WTC11 (cell line): ENCODE measurements around the gene OGDH. TPM values are rescaled to one million over a fixed set of nuclear protein-coding genes. Genes with fewer than 3 reads are reported as not detected.

Experiments used
- ATAC-seq: fragments of 200-7000 bp; cut with Tn5 transposase; 2 replicates; pipeline ENCODE4 v1.10.0; 2021; ENCODE audit warnings: mild to moderate bottlenecking, moderate library complexity
- CTCF ChIA-PET: fragments of 300-600 bp; sonication (Branson Sonifier 250); formaldehyde crosslinking; loops from one replicate; lab custom pipeline; 2021; ENCODE audit warnings: antibody characterized with exemption; lab: Charles Lee
- POLR2A ChIA-PET: fragments of 350-600 bp; sonication (Branson Sonifier 250); formaldehyde crosslinking; loops from one replicate; lab custom pipeline; 2021; ENCODE audit warnings: antibody characterized with exemption; lab: Charles Lee
- DNase-seq: peaks from one replicate; pipeline ENCODE4 v3.0.0; 2021; ENCODE audit warnings: low spot score
- H3K27ac Mint-ChIP-seq: 2 replicates; pipeline ENCODE4 v1.8.0; 2021; ENCODE audit warnings: mixed read lengths
- H3K27me3 Mint-ChIP-seq: 2 replicates; pipeline ENCODE4 v1.8.0; 2021; ENCODE audit warnings: low read depth, mild to moderate bottlenecking, moderate library complexity, mixed read lengths
- H3K36me3 Mint-ChIP-seq: 2 replicates; pipeline ENCODE4 v1.8.0; 2021; ENCODE audit warnings: mixed read lengths
- H3K4me1 Mint-ChIP-seq: 2 replicates; pipeline ENCODE4 v1.8.0; 2022; ENCODE audit warnings: mixed read lengths
- H3K4me3 Mint-ChIP-seq: 2 replicates; pipeline ENCODE4 v1.8.0; 2021; ENCODE audit warnings: mild to moderate bottlenecking, moderate library complexity, mixed read lengths
- H3K9me3 Mint-ChIP-seq: 2 replicates; pipeline ENCODE4 v1.8.0; 2021; ENCODE audit warnings: mixed read lengths
- ARID4B ChIP-seq: sonication (generic); formaldehyde crosslinking; IDR thresholded peaks from 2 replicates; pipeline ENCODE4 v1.8.0; 2023; ENCODE audit warnings: missing genetic modification reagents, mild to moderate bottlenecking, borderline replicate concordance
- CBFB ChIP-seq: sonication (generic); formaldehyde crosslinking; IDR thresholded peaks from 2 replicates; pipeline ENCODE4 v1.8.1; 2022; ENCODE audit warnings: mild to moderate bottlenecking, low read depth, missing genetic modification reagents
- CDX4 ChIP-seq: fragments of 250-450 bp; sonication (Bioruptor Pico); IDR thresholded peaks from 2 replicates; pipeline ENCODE4 v1.9.0; 2021; ENCODE audit warnings: moderate library complexity, mild to moderate bottlenecking, inconsistent platforms, borderline replicate concordance
- E2F1 ChIP-seq: sonication (generic); formaldehyde crosslinking; IDR thresholded peaks from 2 replicates; pipeline ENCODE4 v1.8.0; 2022; ENCODE audit warnings: mild to moderate bottlenecking, missing genetic modification reagents
- ESRRA ChIP-seq: sonication (generic); formaldehyde crosslinking; IDR thresholded peaks from 2 replicates; pipeline ENCODE4 v1.8.1; 2022; ENCODE audit warnings: mild to moderate bottlenecking, missing genetic modification reagents, borderline replicate concordance
- ETV6 ChIP-seq: sonication (generic); formaldehyde crosslinking; IDR thresholded peaks from 2 replicates; pipeline ENCODE4 v1.8.1; 2022; ENCODE audit warnings: mild to moderate bottlenecking, missing genetic modification reagents
- FOXJ3 ChIP-seq: sonication (generic); formaldehyde crosslinking; IDR thresholded peaks from 2 replicates; pipeline ENCODE4 v1.9.0; 2021; ENCODE audit warnings: missing genetic modification reagents, mild to moderate bottlenecking, borderline replicate concordance
- FOXK1 ChIP-seq: sonication (generic); formaldehyde crosslinking; IDR thresholded peaks from 2 replicates; pipeline ENCODE4 v1.8.0; 2022; ENCODE audit warnings: mild to moderate bottlenecking, moderate library complexity, missing genetic modification reagents
- GTF2I ChIP-seq: fragments of 250-450 bp; sonication (Bioruptor Pico); conservative IDR thresholded peaks from 2 replicates; pipeline ENCODE4 v1.4.0; 2021; ENCODE audit warnings: mild to moderate bottlenecking
- HMGXB4 ChIP-seq: sonication (generic); formaldehyde crosslinking; IDR thresholded peaks from 2 replicates; pipeline ENCODE4 v1.8.1; 2023; ENCODE audit warnings: mild to moderate bottlenecking, moderate library complexity, missing genetic modification reagents
- MAX ChIP-seq: sonication (generic); formaldehyde crosslinking; IDR thresholded peaks from 2 replicates; pipeline ENCODE4 v1.8.0; 2022; ENCODE audit warnings: mild to moderate bottlenecking, missing genetic modification reagents
- NFYB ChIP-seq: sonication (generic); formaldehyde crosslinking; conservative IDR thresholded peaks from 2 replicates; pipeline ENCODE4 v1.8.0; 2022; ENCODE audit warnings: low read depth, missing genetic modification reagents
- OVOL2 ChIP-seq: fragments of 250-450 bp; sonication (Bioruptor Pico); IDR thresholded peaks from 2 replicates; pipeline ENCODE4 v1.9.0; 2021; ENCODE audit warnings: mild to moderate bottlenecking, borderline replicate concordance
- USF2 ChIP-seq: sonication (generic); formaldehyde crosslinking; IDR thresholded peaks from 2 replicates; pipeline ENCODE4 v1.8.1; 2023; ENCODE audit warnings: mild to moderate bottlenecking, missing genetic modification reagents, moderate library complexity
- ZNF138 ChIP-seq: sonication (generic); formaldehyde crosslinking; conservative IDR thresholded peaks from 2 replicates; pipeline ENCODE4 v1.8.1; 2022; ENCODE audit warnings: mild to moderate bottlenecking, moderate library complexity, missing genetic modification reagents
- ZNF232 ChIP-seq: sonication (generic); formaldehyde crosslinking; IDR thresholded peaks from 2 replicates; pipeline ENCODE4 v1.8.0; 2022; ENCODE audit warnings: mild to moderate bottlenecking, missing genetic modification reagents
- ZNF416 ChIP-seq: fragments of 250-450 bp; sonication (Bioruptor Pico); IDR thresholded peaks from 2 replicates; pipeline ENCODE4 v1.9.0; 2021; ENCODE audit warnings: mild to moderate bottlenecking, inconsistent platforms
- ZNF532 ChIP-seq: fragments of 250-450 bp; sonication (Bioruptor Pico); IDR thresholded peaks from 2 replicates; pipeline ENCODE4 v1.9.0; 2021; ENCODE audit warnings: mild to moderate bottlenecking, borderline replicate concordance
- total RNA-seq: library from RNA; stranded (reverse); gene quantifications from 3 replicates; pipeline ENCODE4 v1.2.3, GENCODE V29; 2021

Gene OGDH
- total RNA-seq, 1 experiment from 2014 or later, result 79.6 TPM

GRCh38 chr7:44626620-44627019 is 20.2 kb downstream of the OGDH start:
- Mint-ChIP-seq H3K27me3 (no peaks in the 10 kb centered on the region), H3K4me3 (no peak overlapping the region), H3K4me1 (peaks cover 19% of the 10 kb centered on the region), H3K36me3 (peaks cover 14% of the 10 kb centered on the region), H3K27ac (0 out of 2 replicates have a peak overlapping the region, but pooled peaks have one; percentile 23), H3K9me3 (no peaks in the 10 kb centered on the region)
- no peak for TF ChIP-seq ZNF416
- TF ChIP-seq USF2 (CRISPR knock-in tag), result no peak
- TF ChIP-seq HMGXB4 (CRISPR knock-in tag), result no peak
- TF ChIP-seq CBFB (CRISPR knock-in tag), result no peak
- TF ChIP-seq ETV6 (CRISPR knock-in tag), result no peak
- TF ChIP-seq ZNF532 (CRISPR knock-in tag), result no peak
- no peak for TF ChIP-seq ARID4B (CRISPR knock-in tag)
- no peak for TF ChIP-seq FOXK1 (CRISPR knock-in tag)
- no peak for TF ChIP-seq MAX
- no peak for TF ChIP-seq ZNF232
- ChIA-PET POLR2A (no interaction called here), CTCF (no interaction called here)
- ATAC-seq (peak; percentile 70), DNase-seq (no peak)

GRCh38 chr7:44629829-44630522 is 23.5 kb downstream of the OGDH start:
- no peak overlapping the region for H3K27ac Mint-ChIP-seq
- ATAC-seq (no peak), DNase-seq (no peak)
- H3K27me3 Mint-ChIP-seq, result no peaks in the 10 kb centered on the region
- H3K36me3 Mint-ChIP-seq, result peaks cover 9% of the 10 kb centered on the region
- POLR2A ChIA-PET, result no interaction called here
- H3K9me3 Mint-ChIP-seq, result no peaks in the 10 kb centered on the region
- no peak overlapping the region for H3K4me3 Mint-ChIP-seq
- CTCF ChIA-PET, result interaction anchor here (1.3 to 1.5 kb wide), 2 partner anchors 64 to 71 kb away, joined by 3 to 4 read pairs; no protein-coding TSS in a partner anchor
- peaks cover 27% of the 10 kb centered on the region for H3K4me1 Mint-ChIP-seq
- TF ChIP-seq FOXJ3 (CRISPR knock-in tag), result no peak
- no peak for TF ChIP-seq OVOL2
- TF ChIP-seq NFYB, result no peak
- TF ChIP-seq HMGXB4 (CRISPR knock-in tag), result no peak
- no peak for TF ChIP-seq CDX4 (CRISPR knock-in tag)
- no peak for TF ChIP-seq ZNF416
- no peak for TF ChIP-seq GTF2I (CRISPR knock-in tag)
- no peak for TF ChIP-seq ESRRA (CRISPR knock-in tag)
- no peak for TF ChIP-seq E2F1
- no peak for TF ChIP-seq ZNF138 (CRISPR knock-in tag)
